Mesendoderm (in vitro differentiated cells): ENCODE measurements around the gene SDK1.

ENCODE experiments used
- DNase-seq: peaks from one replicate; pipeline ENCODE4 v3.0.0; 2013
- H2AK5ac ChIP-seq: 2 replicates; pipeline ENCODE4 v1.6.1; 2013; ENCODE audit warnings: low read length, inconsistent platforms
- H2BK120ac ChIP-seq: 2 replicates; pipeline ENCODE4 v1.6.1; 2013; ENCODE audit warnings: low read depth, mild to moderate bottlenecking, low read length, moderate library complexity, mixed read lengths
- H2BK15ac ChIP-seq: replicated peaks from 2 replicates; pipeline ENCODE4 v1.6.1; 2013; ENCODE audit warnings: low read depth, mild to moderate bottlenecking, moderate library complexity
- H2BK5ac ChIP-seq: 2 replicates; pipeline ENCODE4 v1.6.1; 2013; ENCODE audit warnings: low read length, inconsistent platforms
- H3K18ac ChIP-seq: 2 replicates; pipeline ENCODE4 v1.6.1; 2013; ENCODE audit warnings: mild to moderate bottlenecking, low read length, mixed read lengths
- H3K23ac ChIP-seq: one replicate; pipeline ENCODE4 v1.6.1; 2013; ENCODE audit warnings: low read length
- H3K27ac ChIP-seq: 2 replicates; pipeline ENCODE4 v1.5.1; 2013; ENCODE audit warnings: low read depth, mild to moderate bottlenecking, inconsistent platforms, low read length, moderate library complexity
- H3K27me3 ChIP-seq: 2 replicates; pipeline ENCODE4 v1.6.1; 2013; ENCODE audit warnings: low read length, control low read depth, mild to moderate bottlenecking, inconsistent platforms; ENCODE audit not compliant: insufficient read depth, poor library complexity
- H3K36me3 ChIP-seq: 2 replicates; pipeline ENCODE4 v1.6.1; 2013; ENCODE audit warnings: low read length, inconsistent platforms; ENCODE audit not compliant: control insufficient read depth, insufficient read depth
- H3K4ac ChIP-seq: one replicate; pipeline ENCODE4 v1.6.1; 2013; ENCODE audit warnings: low read depth, mild to moderate bottlenecking, low read length, moderate library complexity
- H3K4me1 ChIP-seq: 2 replicates; pipeline ENCODE4 v1.6.1; 2013; ENCODE audit warnings: low read depth, low read length, inconsistent platforms; ENCODE audit not compliant: control insufficient read depth
- H3K4me2 ChIP-seq: 2 replicates; pipeline ENCODE4 v1.6.1; 2013; ENCODE audit warnings: low read length
- H3K4me3 ChIP-seq: 2 replicates; pipeline ENCODE4 v1.5.1; 2013; ENCODE audit warnings: mild to moderate bottlenecking, low read length
- H3K56ac ChIP-seq: one replicate; pipeline ENCODE4 v1.6.1; 2013; ENCODE audit warnings: low read length
- H3K79me1 ChIP-seq: 2 replicates; pipeline ENCODE4 v1.6.1; 2013; ENCODE audit warnings: low read length, inconsistent platforms
- H3K79me2 ChIP-seq: 2 replicates; pipeline ENCODE4 v1.6.1; 2013; ENCODE audit warnings: mild to moderate bottlenecking, low read length; ENCODE audit not compliant: control insufficient read depth, insufficient read depth
- H3K9ac ChIP-seq: 2 replicates; pipeline ENCODE4 v1.6.1; 2013; ENCODE audit warnings: low read length, inconsistent platforms
- H4K5ac ChIP-seq: one replicate; pipeline ENCODE4 v1.6.1; 2013; ENCODE audit warnings: low read length
- H4K8ac ChIP-seq: one replicate; pipeline ENCODE4 v1.6.1; 2013; ENCODE audit warnings: low read depth, mild to moderate bottlenecking, control low read depth, low read length, moderate library complexity
- whole genome bisulfite sequencing: extraction: QIAGEN DNeasy Blood & Tissue Kit; methylation state at CpG from one replicate; pipeline ENCODE4 v1.1.7; 2013; ENCODE audit warnings: low lambda C conversion rate, missing lambda C conversion rate; ENCODE audit not compliant: insufficient coverage; ENCODE audit errors: extremely low coverage; 5-methylcytosine and 5-hydroxymethylcytosine counted together

Gene SDK1

GRCh38 chr7:4124556-4125477 lies 823.8 kb downstream of the SDK1 start:
- no peak overlapping the region for H3K18ac ChIP-seq
- H3K4me2 ChIP-seq, result no peak overlapping the region
- no peak for DNase-seq
- H3K79me2 ChIP-seq, result no peaks in the 10 kb centered on the region
- no peaks in the 10 kb centered on the region for H3K79me1 ChIP-seq
- no peak overlapping the region for H4K8ac ChIP-seq
- no peak overlapping the region for H4K5ac ChIP-seq
- H3K4me3 ChIP-seq, result no peak overlapping the region
- H3K23ac ChIP-seq, result no peak overlapping the region
- no peak overlapping the region for H3K56ac ChIP-seq
- H3K36me3 ChIP-seq, result no peaks in the 10 kb centered on the region
- H3K27ac ChIP-seq, result no peak overlapping the region
- H2BK5ac ChIP-seq, result no peak overlapping the region
- WGBS, result 100% methylated on average over 3 of the region's 5 CpGs
- no peak overlapping the region for H2AK5ac ChIP-seq
- no peaks in the 10 kb centered on the region for H3K4me1 ChIP-seq
- no peak overlapping the region for H3K9ac ChIP-seq
- H2BK15ac ChIP-seq, result no peak overlapping the region
- no peaks in the 10 kb centered on the region for H3K27me3 ChIP-seq
- no peak overlapping the region for H2BK120ac ChIP-seq
- no peak overlapping the region for H3K4ac ChIP-seq

- no peaks in the 10 kb centered on the region for H3K79me2 ChIP-seq
- H3K56ac ChIP-seq, result no peak overlapping the region
- H2AK5ac ChIP-seq, result no peak overlapping the region
- no peaks in the 10 kb centered on the region for H3K79me1 ChIP-seq
- H3K27me3 ChIP-seq, result no peaks in the 10 kb centered on the region
- no peak overlapping the region for H3K27ac ChIP-seq
- H4K5ac ChIP-seq, result no peak overlapping the region
- H3K9ac ChIP-seq, result no peak overlapping the region
- H3K23ac ChIP-seq, result no peak overlapping the region
- no peak overlapping the region for H2BK15ac ChIP-seq
- no peak overlapping the region for H3K4me2 ChIP-seq
- no peaks in the 10 kb centered on the region for H3K36me3 ChIP-seq
- no peak overlapping the region for H2BK5ac ChIP-seq
- WGBS, result no CpG with 5 or more reads among the region's 21 CpGs
- H3K4me1 ChIP-seq, result no peaks in the 10 kb centered on the region
- no peak overlapping the region for H4K8ac ChIP-seq
- no peak overlapping the region for H2BK120ac ChIP-seq
- no peak overlapping the region for H3K4ac ChIP-seq
- DNase-seq, result no peak
- no peak overlapping the region for H3K4me3 ChIP-seq
- H3K18ac ChIP-seq, result no peak overlapping the region
Measured at GRCh38 chr7:4127909-4128560, 827.0 kb downstream of the SDK1 start.

GRCh38 chr7:4129481-4130122 lies 828.5 kb downstream of the SDK1 start:
- no peak for DNase-seq
- Histone ChIP-seq H3K4me2 (no peak overlapping the region), H4K5ac (no peak overlapping the region), H3K56ac (no peak overlapping the region), H3K36me3 (no peaks in the 10 kb centered on the region), H3K9ac (no peak overlapping the region), H3K4ac (no peak overlapping the region), H3K79me2 (no peaks in the 10 kb centered on the region), H2BK15ac (no peak overlapping the region), H3K79me1 (no peaks in the 10 kb centered on the region), H2AK5ac (no peak overlapping the region), H3K18ac (no peak overlapping the region), H3K27ac (no peak overlapping the region), H2BK120ac (no peak overlapping the region), H3K4me1 (no peaks in the 10 kb centered on the region), H2BK5ac (no peak overlapping the region), H3K27me3 (no peaks in the 10 kb centered on the region), H3K23ac (no peak overlapping the region), H3K4me3 (no peak overlapping the region), H4K8ac (no peak overlapping the region)
- no CpG with 5 or more reads among the region's 29 CpGs for WGBS

DNA sequence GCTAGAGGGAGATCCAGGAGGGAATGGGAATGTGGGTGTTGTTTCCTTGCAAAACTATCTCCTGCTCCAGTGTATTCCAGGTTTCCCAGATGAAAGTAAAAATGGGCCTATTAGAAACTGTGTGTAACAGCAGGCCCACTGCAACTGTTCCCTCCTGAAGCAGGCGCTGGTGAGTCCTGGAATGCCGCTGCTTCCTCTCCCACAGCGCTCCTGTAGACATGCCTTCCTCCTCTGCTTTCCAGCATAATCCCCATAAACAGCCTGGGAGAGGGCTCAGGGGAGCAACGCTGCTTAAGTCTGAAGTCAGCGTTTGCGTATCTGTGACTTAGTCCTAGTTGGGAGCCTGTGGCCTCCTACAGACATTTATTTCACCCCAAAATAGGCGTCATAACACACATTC lies 830.0 kb downstream of the SDK1 start:
- DNase-seq, result peak; percentile 84
- H3K4me3 ChIP-seq, result no peak overlapping the region
- no peak overlapping the region for H3K56ac ChIP-seq
- H2BK120ac ChIP-seq, result no peak overlapping the region
- H2BK15ac ChIP-seq, result no peak overlapping the region
- no peak overlapping the region for H3K23ac ChIP-seq
- H3K9ac ChIP-seq, result no peak overlapping the region
- H3K27ac ChIP-seq, result no peak overlapping the region
- no CpG with 5 or more reads among the region's 7 CpGs for WGBS
- H3K79me1 ChIP-seq, result no peaks in the 10 kb centered on the region
- H3K27me3 ChIP-seq, result no peaks in the 10 kb centered on the region
- no peak overlapping the region for H4K5ac ChIP-seq
- no peak overlapping the region for H3K18ac ChIP-seq
- H3K4me2 ChIP-seq, result no peak overlapping the region
- no peak overlapping the region for H2AK5ac ChIP-seq
- no peaks in the 10 kb centered on the region for H3K36me3 ChIP-seq
- H4K8ac ChIP-seq, result no peak overlapping the region
- no peak overlapping the region for H3K4ac ChIP-seq
- no peaks in the 10 kb centered on the region for H3K4me1 ChIP-seq
- H2BK5ac ChIP-seq, result no peak overlapping the region
- H3K79me2 ChIP-seq, result no peaks in the 10 kb centered on the region

DNA sequence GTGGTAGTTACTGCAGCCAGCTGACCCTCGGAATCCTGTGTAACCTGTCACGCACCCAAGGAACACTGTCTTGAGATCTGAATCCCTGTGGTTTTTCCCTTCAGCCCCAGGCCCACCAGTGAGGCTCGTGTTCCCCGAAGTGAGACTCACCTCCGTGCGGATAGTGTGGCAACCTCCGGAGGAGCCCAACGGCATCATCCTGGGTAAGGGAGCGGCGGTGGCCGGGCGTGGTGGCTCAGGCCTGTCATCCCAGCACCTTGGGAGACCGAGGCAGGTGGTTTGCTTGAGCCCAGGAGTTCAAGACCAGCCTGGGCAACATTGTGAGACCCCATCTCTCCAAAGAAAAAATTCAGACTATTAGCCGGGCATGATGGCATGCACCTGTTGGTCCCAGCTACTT lies 831.2 kb downstream of the SDK1 start:
- Histone ChIP-seq H3K4me3 (no peak overlapping the region), H3K36me3 (no peaks in the 10 kb centered on the region), H3K4ac (no peak overlapping the region), H2AK5ac (no peak overlapping the region), H2BK5ac (no peak overlapping the region), H3K79me1 (no peaks in the 10 kb centered on the region), H3K4me1 (no peaks in the 10 kb centered on the region), H3K79me2 (no peaks in the 10 kb centered on the region), H3K4me2 (no peak overlapping the region), H3K9ac (no peak overlapping the region), H3K27me3 (no peaks in the 10 kb centered on the region), H4K5ac (no peak overlapping the region), H2BK15ac (no peak overlapping the region), H3K27ac (no peak overlapping the region), H2BK120ac (no peak overlapping the region), H3K18ac (no peak overlapping the region), H3K23ac (no peak overlapping the region), H4K8ac (no peak overlapping the region), H3K56ac (no peak overlapping the region)
- WGBS, result no CpG with 5 or more reads among the region's 14 CpGs
- DNase-seq, result no peak
